HL-60 (cell line): ENCODE results near the gene PGAP3.

Experiments
- POLR2AphosphoS5 ChIP-seq: IDR thresholded peaks from 2 replicates; pipeline ENCODE4 v1.6.1; 2012; ENCODE audit warnings: low read depth
- TF ChIP-seq, protein P1 (sequence below): IDR thresholded peaks from one replicate; pipeline ENCODE4 v1.5.1; 2011; ENCODE audit warnings: low read length, control low read depth, inconsistent platforms; ENCODE audit not compliant: insufficient read depth

DNA sequence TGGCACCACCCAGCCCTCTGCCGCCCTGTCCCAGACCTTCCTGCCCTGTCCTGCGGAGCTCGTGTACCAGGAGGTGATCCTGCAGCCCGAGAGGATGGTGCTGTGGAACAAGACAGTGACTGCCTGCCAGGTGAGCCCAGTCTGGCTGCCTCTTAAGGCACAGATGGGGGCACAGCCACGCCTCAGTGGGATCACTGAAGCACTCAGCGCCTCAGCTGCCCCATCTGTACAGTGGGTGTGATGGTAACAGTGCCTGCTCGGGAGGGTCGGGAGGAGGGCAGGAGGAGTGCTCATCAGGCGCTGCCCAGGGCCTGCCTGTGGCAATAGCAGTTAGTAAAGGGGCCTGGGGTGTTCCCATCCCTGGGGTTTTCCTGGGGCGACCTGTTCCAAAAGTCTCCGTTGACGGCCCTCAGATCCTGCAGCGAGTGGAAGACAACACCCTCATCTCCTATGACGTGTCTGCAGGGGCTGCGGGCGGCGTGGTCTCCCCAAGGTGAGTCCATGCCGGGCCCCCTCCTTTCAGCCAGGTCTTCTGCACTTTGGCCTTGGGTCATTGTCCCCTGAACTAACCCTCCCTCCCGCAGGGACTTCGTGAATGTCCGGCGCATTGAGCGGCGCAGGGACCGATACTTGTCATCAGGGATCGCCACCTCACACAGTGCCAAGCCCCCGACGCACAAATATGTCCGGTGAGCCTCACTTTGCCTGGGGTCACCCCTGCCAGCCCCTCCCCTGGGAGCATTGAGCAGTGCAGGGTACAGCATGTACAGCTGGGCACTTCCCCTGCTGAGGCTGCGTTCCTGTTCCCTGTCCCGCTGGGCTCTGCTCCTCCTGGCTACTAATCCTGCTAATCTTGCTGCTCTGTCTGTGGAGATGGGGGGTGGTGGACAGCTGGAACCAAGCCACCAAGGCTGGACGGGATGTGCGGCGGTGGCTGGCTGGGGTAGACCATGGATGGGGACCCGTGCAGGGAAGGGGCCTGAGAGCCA lies 27.2 kb downstream of the PGAP3 start:
- TF ChIP-seq, protein P1, sequence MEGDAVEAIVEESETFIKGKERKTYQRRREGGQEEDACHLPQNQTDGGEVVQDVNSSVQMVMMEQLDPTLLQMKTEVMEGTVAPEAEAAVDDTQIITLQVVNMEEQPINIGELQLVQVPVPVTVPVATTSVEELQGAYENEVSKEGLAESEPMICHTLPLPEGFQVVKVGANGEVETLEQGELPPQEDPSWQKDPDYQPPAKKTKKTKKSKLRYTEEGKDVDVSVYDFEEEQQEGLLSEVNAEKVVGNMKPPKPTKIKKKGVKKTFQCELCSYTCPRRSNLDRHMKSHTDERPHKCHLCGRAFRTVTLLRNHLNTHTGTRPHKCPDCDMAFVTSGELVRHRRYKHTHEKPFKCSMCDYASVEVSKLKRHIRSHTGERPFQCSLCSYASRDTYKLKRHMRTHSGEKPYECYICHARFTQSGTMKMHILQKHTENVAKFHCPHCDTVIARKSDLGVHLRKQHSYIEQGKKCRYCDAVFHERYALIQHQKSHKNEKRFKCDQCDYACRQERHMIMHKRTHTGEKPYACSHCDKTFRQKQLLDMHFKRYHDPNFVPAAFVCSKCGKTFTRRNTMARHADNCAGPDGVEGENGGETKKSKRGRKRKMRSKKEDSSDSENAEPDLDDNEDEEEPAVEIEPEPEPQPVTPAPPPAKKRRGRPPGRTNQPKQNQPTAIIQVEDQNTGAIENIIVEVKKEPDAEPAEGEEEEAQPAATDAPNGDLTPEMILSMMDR = no peak
- no peak for TF ChIP-seq POLR2AphosphoS5
